Measurements from ENCODE around the gene CLASRP. TPM values are rescaled to one million over a fixed set of nuclear protein-coding genes. Genes with fewer than 3 reads are reported as not detected.

The CLASRP gene
- total and polyA plus RNA-seq, 2 of the 8 experiments (the other 6 are each of a cell fraction or from before 2014, with no cell fraction given): 22.3 to 71.7 TPM

GRCh38 chr19:45011959-45012358 is 26.9 kb upstream of the CLASRP start (continued):
- TF ChIP-seq MAX (IDR thresholded peaks at IDR 0.05) (no peak), CHD2 (IDR thresholded peaks at IDR 0.05; ENCODE audit: low read length) (no peak), EP300 (IDR thresholded peaks at IDR 0.05; ENCODE audit: borderline replicate concordance in 1 of 2, low read depth in 2 of 2, low read length in 2 of 2) (no peak), CHD7 (IDR thresholded peaks at IDR 0.05; ENCODE audit: insufficient replicate concordance, low read length) (no peak), BACH1 (IDR thresholded peaks at IDR 0.05; ENCODE audit: low read length) (no peak)

All from H1 (cell line).